Fibroblast of villous mesenchyme (primary cell): ENCODE measurements around the gene PTAFR. TPM values are rescaled to one million over a fixed set of nuclear protein-coding genes. Genes with fewer than 3 reads are reported as not detected.
A peak's percentile ranks its signal among the peaks of the same experiment; 100 is the strongest.

Experiments
- DNase-seq: peaks from one replicate; pipeline ENCODE4 v3.0.0-alpha.2; 2010; ENCODE audit warnings: low read depth
- H3K4me3 ChIP-seq: 2 replicates; pipeline ENCODE4 v1.5.1; 2011; ENCODE audit warnings: low read depth, mild to moderate bottlenecking, low read length
- total RNA-seq: library from RNA; depleted of rRNA; stranded (reverse); fragments of >200 nt; gene quantifications from 2 replicates; pipeline ENCODE4 v1.2.3, GENCODE V29; 2012
- TF ChIP-seq, protein P1 (sequence below): IDR thresholded peaks from 2 replicates; pipeline ENCODE4 v1.5.1; 2012; ENCODE audit warnings: low read depth, mild to moderate bottlenecking, low read length; ENCODE audit not compliant: insufficient read depth

Gene PTAFR
- total RNA-seq, 1 donor = under 0.01 TPM

DNA sequence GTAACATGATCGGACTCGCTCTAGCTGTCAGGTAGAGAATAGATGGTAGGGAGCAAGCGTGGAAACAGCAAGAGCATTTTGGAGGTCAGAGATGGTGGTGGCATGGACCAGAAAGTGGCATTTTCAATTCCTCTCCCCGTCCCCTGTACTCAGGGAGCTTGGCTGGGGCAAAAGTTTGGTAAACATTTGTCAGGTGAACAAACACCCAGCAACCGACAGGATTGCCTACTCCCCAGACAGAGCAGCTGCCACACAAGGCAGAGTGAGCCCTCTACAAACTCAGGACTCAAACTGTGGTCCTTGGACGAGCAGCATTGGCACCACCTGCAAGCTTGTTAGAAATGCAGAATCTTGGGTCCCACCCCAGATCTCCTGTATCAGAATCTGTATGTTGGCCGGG is 14.3 kb downstream of the PTAFR start:
- TF ChIP-seq, protein P1, sequence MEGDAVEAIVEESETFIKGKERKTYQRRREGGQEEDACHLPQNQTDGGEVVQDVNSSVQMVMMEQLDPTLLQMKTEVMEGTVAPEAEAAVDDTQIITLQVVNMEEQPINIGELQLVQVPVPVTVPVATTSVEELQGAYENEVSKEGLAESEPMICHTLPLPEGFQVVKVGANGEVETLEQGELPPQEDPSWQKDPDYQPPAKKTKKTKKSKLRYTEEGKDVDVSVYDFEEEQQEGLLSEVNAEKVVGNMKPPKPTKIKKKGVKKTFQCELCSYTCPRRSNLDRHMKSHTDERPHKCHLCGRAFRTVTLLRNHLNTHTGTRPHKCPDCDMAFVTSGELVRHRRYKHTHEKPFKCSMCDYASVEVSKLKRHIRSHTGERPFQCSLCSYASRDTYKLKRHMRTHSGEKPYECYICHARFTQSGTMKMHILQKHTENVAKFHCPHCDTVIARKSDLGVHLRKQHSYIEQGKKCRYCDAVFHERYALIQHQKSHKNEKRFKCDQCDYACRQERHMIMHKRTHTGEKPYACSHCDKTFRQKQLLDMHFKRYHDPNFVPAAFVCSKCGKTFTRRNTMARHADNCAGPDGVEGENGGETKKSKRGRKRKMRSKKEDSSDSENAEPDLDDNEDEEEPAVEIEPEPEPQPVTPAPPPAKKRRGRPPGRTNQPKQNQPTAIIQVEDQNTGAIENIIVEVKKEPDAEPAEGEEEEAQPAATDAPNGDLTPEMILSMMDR = no peak
- no peak for DNase-seq
- no peak overlapping the region for H3K4me3 ChIP-seq

DNA sequence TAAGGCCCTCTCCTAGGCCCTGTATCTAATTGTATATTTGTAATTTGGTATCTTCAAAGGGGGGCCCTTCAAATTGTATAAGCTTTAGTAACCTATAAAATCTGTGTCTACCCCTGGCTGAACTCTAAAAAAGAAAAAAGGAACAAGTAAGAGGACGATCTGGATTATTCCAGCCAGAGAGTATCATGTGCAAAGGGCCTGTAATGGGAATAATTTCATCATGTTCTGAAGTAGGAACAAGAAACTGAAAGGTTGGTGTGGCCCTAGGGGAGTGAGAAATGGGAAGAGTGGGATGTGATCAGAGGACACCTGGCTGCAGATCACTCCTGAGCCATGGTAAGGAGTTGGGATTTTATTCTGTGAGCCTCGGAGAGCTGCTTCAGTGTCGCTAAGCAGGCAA is 14.7 kb downstream of the PTAFR start:
- no peak for DNase-seq
- no peak overlapping the region for H3K4me3 ChIP-seq
- TF ChIP-seq, protein P1 = no peak

DNA sequence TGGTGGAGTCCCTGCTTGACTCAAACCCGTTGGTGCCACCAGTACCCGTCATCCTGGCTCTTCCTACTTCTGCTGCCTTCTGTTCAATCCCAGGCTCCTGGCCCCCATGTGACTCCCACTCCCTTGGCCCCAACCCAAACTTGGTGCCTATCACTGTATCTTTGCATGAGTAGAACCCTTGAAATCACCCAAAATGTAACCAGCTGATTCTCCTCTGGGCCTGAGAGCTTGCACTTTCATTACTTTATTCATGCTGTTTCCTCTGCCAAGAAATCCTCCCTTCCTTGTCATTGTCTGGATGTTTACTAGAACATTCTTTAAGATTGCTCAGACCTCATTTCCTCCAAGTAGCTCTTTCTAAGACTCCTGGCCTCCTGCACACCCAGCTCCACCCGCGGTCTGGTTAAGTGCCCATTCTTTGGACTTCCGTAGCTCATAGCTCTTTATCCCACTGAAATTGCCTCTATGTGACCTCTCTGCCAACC is 15.7 kb downstream of the PTAFR start:
- no peak overlapping the region for H3K4me3 ChIP-seq
- TF ChIP-seq, protein P1 = no peak
- peak; percentile 83 for DNase-seq

DNA sequence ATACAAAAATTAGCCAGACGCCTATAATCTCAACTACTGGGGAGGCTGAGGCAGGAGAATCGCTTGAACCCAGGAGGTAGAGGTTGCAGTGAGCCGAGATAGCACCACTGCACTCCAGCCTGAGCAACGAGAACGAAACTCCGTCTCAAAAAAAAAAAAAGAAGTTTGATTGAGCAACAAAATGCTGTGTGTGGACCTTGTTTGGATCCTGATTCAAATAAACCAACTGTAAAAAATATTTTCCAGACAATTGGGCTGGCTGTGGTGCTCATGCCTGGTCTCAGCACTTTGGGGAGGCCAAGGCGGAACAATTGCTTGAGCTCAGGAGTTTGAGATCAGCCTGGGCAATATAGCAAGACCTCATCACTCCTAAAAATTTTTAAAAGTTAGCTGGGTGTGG is 16.8 kb downstream of the PTAFR start:
- TF ChIP-seq, protein P1 = no peak

DNA sequence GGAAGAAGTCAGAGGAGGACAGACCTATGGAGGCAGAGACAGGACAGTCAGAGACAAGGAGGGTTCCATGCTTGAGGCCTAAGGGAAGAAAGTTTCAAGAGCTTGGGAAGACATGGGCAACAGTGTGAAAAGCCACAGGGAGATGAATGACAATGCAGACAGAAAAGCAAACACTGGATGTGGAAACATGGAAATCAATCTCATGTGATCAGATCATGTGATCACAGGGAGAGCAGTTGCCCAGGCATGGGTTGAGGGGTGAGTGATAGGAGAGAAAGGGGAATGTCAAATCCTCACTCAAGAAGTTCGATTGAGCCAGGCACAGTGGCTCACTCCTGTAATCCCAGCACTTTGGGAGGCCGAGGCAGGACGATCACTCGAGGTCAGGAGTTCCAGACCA is 17.2 kb downstream of the PTAFR start:
- TF ChIP-seq, protein P1 = no peak
- no peak for DNase-seq
- H3K4me3 ChIP-seq = no peak overlapping the region

More for the DNA sequence above, 16.8 kb downstream of the PTAFR start:
- H3K4me3 ChIP-seq = no peak overlapping the region
- DNase-seq = no peak

DNA sequence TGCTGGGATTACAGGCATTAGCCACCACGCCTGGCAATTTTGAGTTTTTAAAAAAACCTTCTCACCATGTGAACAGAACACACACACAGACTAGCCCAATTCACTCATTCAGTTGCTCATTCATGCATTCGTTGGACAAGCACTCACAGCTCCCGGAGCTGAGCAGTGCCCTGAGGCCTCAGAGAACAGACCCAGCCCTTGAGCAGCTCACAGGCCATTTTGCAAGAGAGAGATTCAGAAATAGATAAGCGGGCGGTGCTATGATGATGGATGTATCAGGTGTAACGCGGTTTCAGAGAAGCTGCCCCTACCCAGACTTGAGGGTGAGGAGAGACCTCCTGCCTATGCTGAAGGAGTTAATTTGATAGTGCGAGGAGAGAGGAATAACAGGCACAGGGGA is 18.6 kb downstream of the PTAFR start:
- DNase-seq = no peak
- H3K4me3 ChIP-seq = no peak overlapping the region
- TF ChIP-seq, protein P1 = no peak

DNA sequence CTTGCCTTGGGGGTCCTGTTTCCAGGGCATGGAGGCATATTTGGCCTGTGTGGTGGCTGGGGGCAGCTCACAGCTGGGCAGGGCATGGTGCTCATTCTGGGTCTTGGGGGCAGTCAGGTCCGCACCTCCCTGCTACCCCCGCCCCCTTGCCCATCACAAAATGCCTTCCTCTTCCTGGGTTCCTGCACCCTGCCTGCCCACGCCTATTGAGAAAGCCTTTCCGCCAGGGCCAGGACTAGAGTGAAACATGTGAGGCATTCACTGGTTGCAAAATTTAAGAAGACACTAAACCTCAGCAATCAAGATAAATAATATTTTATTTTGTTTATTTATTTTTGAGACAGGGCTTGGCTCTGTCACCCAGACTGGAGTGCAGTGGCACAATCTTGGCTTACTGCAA is 19.7 kb downstream of the PTAFR start:
- DNase-seq = peak; percentile 40
- no peak overlapping the region for H3K4me3 ChIP-seq
- TF ChIP-seq, protein P1 = no peak
